Keratinocyte (primary cell): Measurements from ENCODE around the gene OBI1. TPM values are rescaled to one million over a fixed set of nuclear protein-coding genes. Genes with fewer than 3 reads are reported as not detected.
A peak's percentile ranks its signal among the peaks of the same experiment; 100 is the strongest.

Experiments
- DNase-seq: peaks from one replicate; pipeline ENCODE4 v3.0.0-alpha.2; 2011; ENCODE audit warnings: low read depth, missing footprints, low spot score
- FAIRE-seq: peaks from 2 replicates; lab custom pipeline; 2011; peaks lifted over from hg19 to GRCh38; lab: Jason Lieb, UNC
- H2AFZ ChIP-seq: 2 replicates; pipeline ENCODE4 v1.6.0; 2012; ENCODE audit warnings: low read length, control low read depth, inconsistent platforms; ENCODE audit not compliant: control insufficient read depth
- H3K27ac ChIP-seq: 2 replicates; pipeline ENCODE4 v1.5.1; 2011; ENCODE audit warnings: low read length; ENCODE audit not compliant: control insufficient read depth, insufficient read depth
- H3K27me3 ChIP-seq: 3 replicates; pipeline ENCODE4 v1.6.0; 2011; ENCODE audit warnings: low read length; ENCODE audit not compliant: control insufficient read depth, insufficient read depth; ENCODE audit errors: extremely low read depth
- H3K36me3 ChIP-seq, 2 experiments: 2 replicates in 1 of 2; 3 replicates in 1 of 2; pipeline ENCODE4 v1.5.1; 2011; ENCODE audit warnings: low read length in 2 of 2, mild to moderate bottlenecking in 1 of 2; ENCODE audit not compliant: control insufficient read depth in 2 of 2, insufficient read depth in 2 of 2; ENCODE audit errors: extremely low read depth in 1 of 2
- H3K4me1 ChIP-seq: 3 replicates; pipeline ENCODE4 v1.5.1; 2011; ENCODE audit warnings: low read length; ENCODE audit not compliant: control insufficient read depth, insufficient read depth; ENCODE audit errors: extremely low read depth
- H3K4me2 ChIP-seq: 3 replicates; pipeline ENCODE4 v1.6.0; 2011; ENCODE audit warnings: low read depth, low read length; ENCODE audit not compliant: control insufficient read depth, insufficient read depth; ENCODE audit errors: extremely low read depth
- H3K4me3 ChIP-seq, 3 experiments: fragments of 200-600 bp in 1 of 3; sonication (generic) in 1 of 3; 2 replicates in 2 of 3; 3 replicates in 1 of 3; pipeline ENCODE4 v1.5.1; 2011 to 2016; ENCODE audit warnings: low read length in 3 of 3, mild to moderate bottlenecking in 3 of 3, control low read depth in 2 of 3, inconsistent platforms in 1 of 3, low read depth in 1 of 3, mixed read lengths in 1 of 3, mixed run types in 1 of 3, moderate library complexity in 1 of 3; ENCODE audit not compliant: control insufficient read depth in 2 of 3, insufficient read depth in 2 of 3; ENCODE audit errors: extremely low read depth in 1 of 3
- H3K79me2 ChIP-seq: 2 replicates; pipeline ENCODE4 v1.6.0; 2012; ENCODE audit warnings: low read length; ENCODE audit not compliant: control insufficient read depth, insufficient read depth
- H3K9ac ChIP-seq: 3 replicates; pipeline ENCODE4 v1.6.0; 2011; ENCODE audit warnings: low read length; ENCODE audit not compliant: control insufficient read depth, insufficient read depth; ENCODE audit errors: extremely low read depth
- H3K9me1 ChIP-seq: 3 replicates; pipeline ENCODE4 v1.6.0; 2011; ENCODE audit warnings: low read length; ENCODE audit not compliant: control insufficient read depth, insufficient read depth; ENCODE audit errors: extremely low read depth
- H3K9me3 ChIP-seq: 2 replicates; pipeline ENCODE4 v1.5.1; 2012; ENCODE audit warnings: low read depth, low read length; ENCODE audit not compliant: control insufficient read depth
- H4K20me1 ChIP-seq: 3 replicates; pipeline ENCODE4 v1.6.0; 2011; ENCODE audit warnings: low read length; ENCODE audit not compliant: control insufficient read depth, insufficient read depth; ENCODE audit errors: extremely low read depth
- EZH2 ChIP-seq: IDR thresholded peaks from one replicate; pipeline ENCODE4 v1.6.1; 2012; ENCODE audit warnings: inconsistent platforms, mild to moderate bottlenecking, low read length, moderate library complexity
- dilution Hi-C: fragments of 300-500 bp; cut with MboI; formaldehyde crosslinking; loops from one replicate; pipeline ENCODE4 v1.7.0; 2020; ENCODE audit warnings: low sequenced_read_pairs; ENCODE audit not compliant: extremely low pct_ligation_motif_present
- polyA minus RNA-seq, 3 experiments: library from RNA; depleted of rRNA, polyadenylated mRNA; stranded (reverse); fragments of >200 nt; gene quantifications; 1 replicate in 1 of 3; 2 replicates in 1 of 3; 3 replicates in 1 of 3; pipeline ENCODE4 v1.2.3, GENCODE V29; 2011
- polyA plus RNA-seq, 5 experiments: library from polyadenylated mRNA; depleted of rRNA in 3 of 5; stranded (reverse) in 3 of 5; stranded (forward) in 1 of 5; unstranded in 1 of 5; fragments of >200 nt; gene quantifications; 1 replicate in 1 of 5; 2 replicates in 3 of 5; 3 replicates in 1 of 5; pipeline versions ENCODE4 v1.2.1 to v1.2.3, GENCODE V29; 2011 to 2012; ENCODE audit warnings: missing spikeins in 2 of 5, low read depth in 1 of 5, low replicate concordance in 1 of 5
- TF ChIP-seq, protein P1 (sequence below), 3 experiments: IDR thresholded peaks in 1 of 3; conservative IDR thresholded peaks in 1 of 3; optimal IDR thresholded peaks in 1 of 3; 2 replicates in 2 of 3; 3 replicates in 1 of 3; pipeline versions ENCODE3 to v1.5.1; 2011; ENCODE audit warnings: low read length in 3 of 3, mild to moderate bottlenecking in 3 of 3, moderate library complexity in 2 of 3, control low read depth in 1 of 3, inconsistent platforms in 1 of 3; ENCODE audit not compliant: insufficient read depth in 2 of 3; ENCODE audit errors: extremely low read depth in 1 of 3

OBI1 gene, protein sequence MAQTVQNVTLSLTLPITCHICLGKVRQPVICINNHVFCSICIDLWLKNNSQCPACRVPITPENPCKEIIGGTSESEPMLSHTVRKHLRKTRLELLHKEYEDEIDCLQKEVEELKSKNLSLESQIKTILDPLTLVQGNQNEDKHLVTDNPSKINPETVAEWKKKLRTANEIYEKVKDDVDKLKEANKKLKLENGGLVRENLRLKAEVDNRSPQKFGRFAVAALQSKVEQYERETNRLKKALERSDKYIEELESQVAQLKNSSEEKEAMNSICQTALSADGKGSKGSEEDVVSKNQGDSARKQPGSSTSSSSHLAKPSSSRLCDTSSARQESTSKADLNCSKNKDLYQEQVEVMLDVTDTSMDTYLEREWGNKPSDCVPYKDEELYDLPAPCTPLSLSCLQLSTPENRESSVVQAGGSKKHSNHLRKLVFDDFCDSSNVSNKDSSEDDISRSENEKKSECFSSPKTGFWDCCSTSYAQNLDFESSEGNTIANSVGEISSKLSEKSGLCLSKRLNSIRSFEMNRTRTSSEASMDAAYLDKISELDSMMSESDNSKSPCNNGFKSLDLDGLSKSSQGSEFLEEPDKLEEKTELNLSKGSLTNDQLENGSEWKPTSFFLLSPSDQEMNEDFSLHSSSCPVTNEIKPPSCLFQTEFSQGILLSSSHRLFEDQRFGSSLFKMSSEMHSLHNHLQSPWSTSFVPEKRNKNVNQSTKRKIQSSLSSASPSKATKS
- 8.8 to 14.4 TPM (median 8.9 TPM) in 3 replicates for polyA plus RNA-seq
- 8.0 TPM for polyA plus RNA-seq (2011; ENCODE audit: low read depth)
- polyA plus RNA-seq (2011; cell fraction: cytosol; rRNA removed), result 4.4 and 8.2 TPM in 2 replicates
- polyA plus RNA-seq (2011; cell fraction: nucleus; rRNA removed), result 8.2 and 12.0 TPM in 2 replicates
- 5.8 and 10.1 TPM in 2 replicates for polyA plus RNA-seq (2012; ENCODE audit: low replicate concordance)
- polyA minus RNA-seq, result 4.0 to 12.9 TPM (median 6.4 TPM) in 3 replicates
- polyA minus RNA-seq (2011; cell fraction: cytosol; rRNA and poly(A)+ RNA removed), result 6.9 TPM
- polyA minus RNA-seq (2011; cell fraction: nucleus; rRNA and poly(A)+ RNA removed), result 7.8 and 13.9 TPM in 2 replicates

- Histone ChIP-seq H3K9me1 (no peaks in the 10 kb centered on the region), H4K20me1 (no peaks in the 10 kb centered on the region), H3K9me3 (no peaks in the 10 kb centered on the region), H3K27me3 (no peaks in the 10 kb centered on the region), H3K27ac (peak within 1 kb of the TSS; percentile 73), H3K4me3 (peak within 1 kb of the TSS; percentile 66 to 92 (median 92)), H3K9ac (peak within 1 kb of the TSS; percentile 83), H3K4me2 (peak within 1 kb of the TSS; percentile 89), H3K36me3 (no peaks in the 10 kb centered on the region), H3K79me2 (peaks cover 50% of the 10 kb centered on the region), H3K4me1 (peaks cover 7% of the 10 kb centered on the region), H2AFZ (peak within 1 kb of the TSS; percentile 98)
- DNase-seq, result peak; percentile 1
- dilution Hi-C loops, result no loop called here
- TF ChIP-seq, protein P1, sequence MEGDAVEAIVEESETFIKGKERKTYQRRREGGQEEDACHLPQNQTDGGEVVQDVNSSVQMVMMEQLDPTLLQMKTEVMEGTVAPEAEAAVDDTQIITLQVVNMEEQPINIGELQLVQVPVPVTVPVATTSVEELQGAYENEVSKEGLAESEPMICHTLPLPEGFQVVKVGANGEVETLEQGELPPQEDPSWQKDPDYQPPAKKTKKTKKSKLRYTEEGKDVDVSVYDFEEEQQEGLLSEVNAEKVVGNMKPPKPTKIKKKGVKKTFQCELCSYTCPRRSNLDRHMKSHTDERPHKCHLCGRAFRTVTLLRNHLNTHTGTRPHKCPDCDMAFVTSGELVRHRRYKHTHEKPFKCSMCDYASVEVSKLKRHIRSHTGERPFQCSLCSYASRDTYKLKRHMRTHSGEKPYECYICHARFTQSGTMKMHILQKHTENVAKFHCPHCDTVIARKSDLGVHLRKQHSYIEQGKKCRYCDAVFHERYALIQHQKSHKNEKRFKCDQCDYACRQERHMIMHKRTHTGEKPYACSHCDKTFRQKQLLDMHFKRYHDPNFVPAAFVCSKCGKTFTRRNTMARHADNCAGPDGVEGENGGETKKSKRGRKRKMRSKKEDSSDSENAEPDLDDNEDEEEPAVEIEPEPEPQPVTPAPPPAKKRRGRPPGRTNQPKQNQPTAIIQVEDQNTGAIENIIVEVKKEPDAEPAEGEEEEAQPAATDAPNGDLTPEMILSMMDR (optimal IDR thresholded peaks at IDR 0.05 in 1 of 3, IDR thresholded peaks at IDR 0.05 in 1 of 3, conservative IDR thresholded peaks at IDR 0.05 in 1 of 3; ENCODE audit: extremely low read depth in 1 of 3, insufficient read depth in 2 of 3, low read length in 3 of 3), result no peak
- FAIRE-seq, result no peak
Measured at GRCh38 chr13:78658630-78659449, at the start of gene OBI1. OBI1 (minus strand) TSS chr13:78659155; CDS start chr13:78659120, 35 bp downstream.

- DNase-seq (no peak), FAIRE-seq (no peak)
- H3K36me3 ChIP-seq, result no peaks in the 10 kb centered on the region
- no peaks in the 10 kb centered on the region for H3K27me3 ChIP-seq
- TF ChIP-seq, protein P1 (optimal IDR thresholded peaks at IDR 0.05 in 1 of 3, IDR thresholded peaks at IDR 0.05 in 1 of 3, conservative IDR thresholded peaks at IDR 0.05 in 1 of 3; ENCODE audit: extremely low read depth in 1 of 3, insufficient read depth in 2 of 3, low read length in 3 of 3), result no peak
- TF ChIP-seq EZH2, result no peak
- H3K79me2 ChIP-seq, result no peaks in the 10 kb centered on the region
- H3K9me3 ChIP-seq, result no peaks in the 10 kb centered on the region
- no peak overlapping the region for H3K4me2 ChIP-seq
- no peak overlapping the region for H3K9ac ChIP-seq
- H3K9me1 ChIP-seq, result no peaks in the 10 kb centered on the region
- no peak overlapping the region for H2AFZ ChIP-seq
- no peak overlapping the region for H3K27ac ChIP-seq
- no peaks in the 10 kb centered on the region for H3K4me1 ChIP-seq
- H3K4me3 ChIP-seq, result no peak overlapping the region
- no peaks in the 10 kb centered on the region for H4K20me1 ChIP-seq
- dilution Hi-C loops, result no loop called here
Measured at GRCh38 chr13:78701383-78701782, 42.4 kb upstream of the OBI1 start.
